Colonic mucosa (tissue), 4 donors: ENCODE results near the gene SYTL3. TPM values are rescaled to one million over a fixed set of nuclear protein-coding genes. Genes with fewer than 3 reads are reported as not detected.

Experiments
- DNase-seq: peaks from one replicate; pipeline ENCODE4 v3.0.0-alpha.2; 2020
- H3K27ac ChIP-seq: fragments of 200-600 bp; one replicate; pipeline ENCODE4 v1.8.0; 2021
- H3K27me3 ChIP-seq: fragments of 200-600 bp; one replicate; pipeline ENCODE4 v1.8.0; 2021
- H3K36me3 ChIP-seq: fragments of 200-600 bp; one replicate; pipeline ENCODE4 v1.8.0; 2021
- H3K4me1 ChIP-seq: fragments of 200-600 bp; one replicate; pipeline ENCODE4 v1.8.0; 2021; ENCODE audit warnings: mild to moderate bottlenecking
- H3K4me3 ChIP-seq: fragments of 200-600 bp; one replicate; pipeline ENCODE4 v1.8.0; 2021
- H3K9ac ChIP-seq, 2 donors: one replicate each; pipeline ENCODE4 v1.7.0; 2013; ENCODE audit warnings: control low read depth in 2 of 2, low read depth in 2 of 2, low read length in 2 of 2
- H3K9me3 ChIP-seq: fragments of 200-600 bp; one replicate; pipeline ENCODE4 v1.8.0; 2021
- CTCF ChIP-seq: fragments of 200-600 bp; IDR thresholded peaks from one replicate; pipeline ENCODE4 v1.8.0; 2022; ENCODE audit warnings: antibody characterized with exemption, mild to moderate bottlenecking
- intact Hi-C: fragments of 100-400 bp; cut with DNase I; formaldehyde crosslinking; loops from one replicate; pipeline ENCODE4 v1.14.1; 2022
- total RNA-seq, 2 donors: library from RNA; stranded (reverse); fragmentation: NEBNext Ultra II Directional in 1 of 2; extraction: Animal tissue kit (Norgen Biotek cat#: 25700) in 1 of 2; gene quantifications; one replicate each; pipeline ENCODE4 v1.2.1, GENCODE V29; 2021
- donor health status: healthy.
- donor health status: DM: no; HTN: no; CAD: no.
- donor health status: DM: no; HTN: no; CAD: no.

The SYTL3 gene
- total RNA-seq, 2 donors from 2014 or later = 1.1 to 3.1 TPM

- Histone ChIP-seq H3K9ac (no peak overlapping the region), H3K9me3 (no peaks in the 10 kb centered on the region), H3K27me3 (no peaks in the 10 kb centered on the region), H3K36me3 (no peaks in the 10 kb centered on the region), H3K27ac (no peak overlapping the region), H3K4me1 (no peaks in the 10 kb centered on the region), H3K4me3 (no peak overlapping the region)
- intact Hi-C loops = no loop called here
- no peak for TF ChIP-seq CTCF
- peak; percentile 12 for DNase-seq
Measured at GRCh38 chr6:158621694-158622544, 27.9 kb upstream of the SYTL3 start.

GRCh38 chr6:158622545-158623190 lies 27.2 kb upstream of the SYTL3 start:
- DNase-seq = peak; percentile 15

GRCh38 chr6:158624684-158625682 lies 24.9 kb upstream of the SYTL3 start:
- peak; percentile 14 for DNase-seq
- H3K4me1 ChIP-seq = no peaks in the 10 kb centered on the region
- H3K36me3 ChIP-seq = no peaks in the 10 kb centered on the region
- H3K9me3 ChIP-seq = no peaks in the 10 kb centered on the region
- intact Hi-C loops = no loop called here
- H3K4me3 ChIP-seq = no peak overlapping the region
- H3K9ac ChIP-seq = no peak overlapping the region
- no peak overlapping the region for H3K27ac ChIP-seq
- no peak for TF ChIP-seq CTCF
- no peaks in the 10 kb centered on the region for H3K27me3 ChIP-seq

More at GRCh38 chr6:158622545-158623190, 27.2 kb upstream of the SYTL3 start:
- H3K4me1 ChIP-seq = no peaks in the 10 kb centered on the region
- H3K27me3 ChIP-seq = no peaks in the 10 kb centered on the region
- no peaks in the 10 kb centered on the region for H3K36me3 ChIP-seq
- no peak overlapping the region for H3K27ac ChIP-seq
- H3K9me3 ChIP-seq = no peaks in the 10 kb centered on the region
- intact Hi-C loops = no loop called here
- no peak overlapping the region for H3K9ac ChIP-seq
- H3K4me3 ChIP-seq = no peak overlapping the region
- TF ChIP-seq CTCF = no peak

GRCh38 chr6:158625881-158626305 lies 24.0 kb upstream of the SYTL3 start:
- no peak for TF ChIP-seq CTCF
- Histone ChIP-seq H3K9me3 (no peaks in the 10 kb centered on the region), H3K27me3 (no peaks in the 10 kb centered on the region), H3K9ac (no peak overlapping the region), H3K36me3 (no peaks in the 10 kb centered on the region), H3K4me1 (peaks cover 5% of the 10 kb centered on the region), H3K4me3 (no peak overlapping the region), H3K27ac (no peak overlapping the region)
- peak; percentile 11 for DNase-seq
- intact Hi-C loops = no loop called here
